ENCODE measurements around the gene MGST1. TPM values are rescaled to one million over a fixed set of nuclear protein-coding genes. Genes with fewer than 3 reads are reported as not detected.

Gene MGST1
- total and polyA plus RNA-seq, 7 donors = 9.3 to 33.6 (median 17.8) TPM

DNA sequence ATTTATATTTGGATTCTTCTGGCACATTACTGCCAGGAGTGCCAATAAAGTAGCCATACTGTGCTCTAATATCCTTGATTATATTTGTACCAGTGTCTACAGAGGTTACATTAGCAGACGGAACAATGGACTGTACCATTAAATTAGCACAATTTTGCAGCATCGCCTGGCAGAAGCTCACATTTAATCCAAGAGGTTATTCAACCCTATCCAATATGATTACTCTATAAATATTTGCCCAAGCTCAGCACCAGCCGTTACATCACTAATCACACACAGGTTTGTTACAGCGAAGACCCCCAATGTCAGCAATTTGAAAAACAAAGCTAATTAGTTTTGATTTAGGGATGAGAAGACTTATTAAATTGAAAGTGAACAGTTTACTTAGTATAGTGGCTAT, 16.9 kb upstream of the MGST1 start:
- H3K27ac ChIP-seq = no peak overlapping the region
- TF ChIP-seq CTCF (IDR thresholded peaks at IDR 0.05) = no peak
- no peaks in the 10 kb centered on the region for H3K27me3 ChIP-seq (ENCODE audit: insufficient read depth in 3 of 3, low read length in 2 of 3)
- no peaks in the 10 kb centered on the region for H3K9me3 ChIP-seq
- no peaks in the 10 kb centered on the region for H3K36me3 ChIP-seq (ENCODE audit: insufficient read depth in 1 of 2, low read depth in 1 of 2)
- H3K4me1 ChIP-seq = no peaks in the 10 kb centered on the region
- ATAC-seq = no peak
- no peak overlapping the region for H3K4me3 ChIP-seq
- WGBS, 3 donors = 87 to 90% (median 90%) methylated on average over 4 of the region's 4 CpGs
- DNase-seq = no peak
- intact Hi-C loops (cut with DNase I) = no loop called here

GRCh38 chr12:16331998-16332397, 15.4 kb upstream of the MGST1 start:
- 83 to 86% (median 85%) methylated on average over 2 of the region's 2 CpGs for WGBS, 3 donors
- no peak for TF ChIP-seq CTCF (IDR thresholded peaks at IDR 0.05)
- H3K27me3 ChIP-seq (ENCODE audit: insufficient read depth in 3 of 3, low read length in 2 of 3) = no peaks in the 10 kb centered on the region
- no peaks in the 10 kb centered on the region for H3K4me1 ChIP-seq
- no peak for ATAC-seq
- intact Hi-C loops (cut with DNase I) = no loop called here
- no peak overlapping the region for H3K4me3 ChIP-seq
- no peaks in the 10 kb centered on the region for H3K9me3 ChIP-seq
- no peaks in the 10 kb centered on the region for H3K36me3 ChIP-seq (ENCODE audit: insufficient read depth in 1 of 2, low read depth in 1 of 2)
- no peak overlapping the region for H3K27ac ChIP-seq
- DNase-seq = no peak

DNA sequence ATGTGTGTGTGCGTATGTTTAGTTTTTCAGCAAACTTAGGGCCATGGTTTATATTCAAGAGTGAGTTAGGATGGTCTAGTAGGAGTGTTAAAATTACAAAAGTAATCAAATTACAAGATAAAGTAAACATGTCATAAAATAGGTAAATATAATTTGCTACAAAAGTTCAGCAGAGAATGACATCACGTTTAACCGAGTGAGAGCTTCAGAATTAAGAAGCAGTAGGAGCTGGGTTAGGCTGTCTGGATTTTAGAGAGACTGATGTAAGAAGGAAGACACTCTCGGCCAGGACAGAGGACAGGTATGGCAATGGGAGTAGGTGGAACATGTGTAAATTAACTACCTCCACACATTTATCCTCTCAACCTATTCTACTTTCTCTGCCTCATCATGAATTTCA, 11.6 kb upstream of the MGST1 start:
- H3K4me1 ChIP-seq = no peaks in the 10 kb centered on the region
- no peaks in the 10 kb centered on the region for H3K27me3 ChIP-seq (ENCODE audit: insufficient read depth in 3 of 3, low read length in 2 of 3)
- ATAC-seq = no peak
- H3K27ac ChIP-seq = no peak overlapping the region
- no peak for DNase-seq
- WGBS, 3 donors = 83 to 86% (median 85%) methylated on average over 4 of the region's 4 CpGs
- H3K36me3 ChIP-seq (ENCODE audit: insufficient read depth in 1 of 2, low read depth in 1 of 2) = no peaks in the 10 kb centered on the region
- TF ChIP-seq CTCF (IDR thresholded peaks at IDR 0.05) = no peak
- no peak overlapping the region for H3K4me3 ChIP-seq
- H3K9me3 ChIP-seq = no peaks in the 10 kb centered on the region
- intact Hi-C loops (cut with DNase I) = no loop called here

DNA sequence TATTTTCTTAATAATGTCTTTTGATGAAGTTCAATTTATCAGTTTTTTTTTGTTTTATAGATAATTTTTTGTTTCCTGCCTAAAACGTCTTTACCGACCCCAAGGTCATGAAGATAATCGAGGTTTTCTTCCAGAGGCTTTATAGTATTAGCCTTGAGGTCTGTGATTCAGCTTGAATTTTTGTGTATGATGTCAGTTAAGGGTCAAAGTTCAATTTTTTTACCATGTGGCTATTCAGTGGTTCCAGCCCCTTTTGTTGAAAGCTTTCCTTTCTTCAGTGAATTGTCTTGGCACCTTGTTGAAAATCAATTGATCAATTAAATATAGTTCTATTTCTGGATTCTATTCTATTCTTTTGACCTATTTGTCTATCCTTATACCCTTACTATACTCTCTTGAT, 3.2 kb upstream of the MGST1 start:
- ATAC-seq (no peak), DNase-seq (no peak)
- Histone ChIP-seq H3K27me3 (ENCODE audit: insufficient read depth in 3 of 3, low read length in 2 of 3) (no peaks in the 10 kb centered on the region), H3K9me3 (no peaks in the 10 kb centered on the region), H3K4me3 (no peak overlapping the region), H3K4me1 (no peaks in the 10 kb centered on the region), H3K27ac (no peak overlapping the region), H3K36me3 (ENCODE audit: insufficient read depth in 1 of 2, low read depth in 1 of 2) (no peaks in the 10 kb centered on the region)
- no peak for TF ChIP-seq CTCF (IDR thresholded peaks at IDR 0.05)
- WGBS, 3 donors = 51 to 59% (median 57%) methylated on average over 3 of the region's 3 CpGs
- intact Hi-C loops (cut with DNase I) = no loop called here

- H3K4me3 ChIP-seq = no peak overlapping the region
- H3K9me3 ChIP-seq = no peaks in the 10 kb centered on the region
- H3K27me3 ChIP-seq (ENCODE audit: insufficient read depth in 3 of 3, low read length in 2 of 3) = no peaks in the 10 kb centered on the region
- DNase-seq = no peak
- H3K27ac ChIP-seq = no peak overlapping the region
- H3K4me1 ChIP-seq = no peaks in the 10 kb centered on the region
- TF ChIP-seq CTCF (IDR thresholded peaks at IDR 0.05) = no peak
- no peaks in the 10 kb centered on the region for H3K36me3 ChIP-seq (ENCODE audit: insufficient read depth in 1 of 2, low read depth in 1 of 2)
- no peak for ATAC-seq
- intact Hi-C loops (cut with DNase I) = no loop called here
- 78 to 97% (median 92%) methylated on average over 1 of the region's 1 CpG for WGBS, 3 donors
Measured at GRCh38 chr12:16345105-16345504, 2.3 kb upstream of the MGST1 start.
